ENCODE data around the gene DCDC2C. TPM values are rescaled to one million over a fixed set of nuclear protein-coding genes. Genes with fewer than 3 reads are reported as not detected.

DCDC2C gene, protein sequence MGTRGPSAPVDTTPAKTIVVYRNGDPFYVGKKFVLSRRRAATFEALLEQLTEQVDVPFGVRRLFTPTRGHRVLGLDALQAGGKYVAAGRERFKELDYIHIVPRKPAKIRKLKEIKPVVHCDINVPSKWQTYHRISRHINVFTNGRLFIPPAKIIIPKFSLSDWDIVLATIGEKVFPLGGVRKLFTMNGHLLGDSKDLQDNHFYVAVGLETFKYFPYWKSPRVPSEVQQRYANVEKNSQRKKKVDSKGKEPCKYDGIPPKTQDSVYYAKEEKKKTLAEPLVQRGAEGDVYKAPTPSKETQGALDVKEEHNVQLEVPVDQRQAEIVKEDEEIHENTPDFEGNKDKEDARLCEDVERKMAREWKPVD
- total RNA-seq = not detected in 2 replicates

DNA sequence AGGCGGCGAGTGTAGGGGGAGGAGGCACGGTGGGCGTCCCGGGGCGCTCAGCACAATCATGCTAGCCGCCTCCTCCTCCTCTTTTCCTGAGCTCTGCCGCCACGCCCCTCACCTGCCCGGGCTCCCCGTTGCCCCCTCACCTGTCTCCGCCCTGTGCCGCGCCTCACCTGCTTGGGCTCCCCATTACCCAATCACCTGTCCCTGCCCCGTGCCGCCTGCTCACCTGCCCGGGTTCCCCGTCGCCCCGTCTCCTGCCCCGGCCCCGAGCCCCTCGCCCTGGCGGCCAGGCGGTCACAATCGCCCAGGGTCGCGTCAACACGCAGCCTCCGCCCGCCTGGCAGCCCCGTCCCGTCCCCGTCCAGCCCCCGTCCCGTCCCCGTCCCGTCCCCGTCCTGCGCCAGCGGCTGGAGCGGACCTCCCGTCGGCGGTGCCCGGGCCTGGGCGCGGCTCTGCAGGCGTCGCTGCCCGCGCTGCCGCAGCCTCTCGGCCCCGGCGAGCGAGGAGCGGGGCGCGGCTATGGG, at the start of gene DCDC2C:
TSS of gene DCDC2C (plus strand) at position 340 of the 521 bp plus-strand sequence. CDS start at position 517, 177 bp downstream.

DNA sequence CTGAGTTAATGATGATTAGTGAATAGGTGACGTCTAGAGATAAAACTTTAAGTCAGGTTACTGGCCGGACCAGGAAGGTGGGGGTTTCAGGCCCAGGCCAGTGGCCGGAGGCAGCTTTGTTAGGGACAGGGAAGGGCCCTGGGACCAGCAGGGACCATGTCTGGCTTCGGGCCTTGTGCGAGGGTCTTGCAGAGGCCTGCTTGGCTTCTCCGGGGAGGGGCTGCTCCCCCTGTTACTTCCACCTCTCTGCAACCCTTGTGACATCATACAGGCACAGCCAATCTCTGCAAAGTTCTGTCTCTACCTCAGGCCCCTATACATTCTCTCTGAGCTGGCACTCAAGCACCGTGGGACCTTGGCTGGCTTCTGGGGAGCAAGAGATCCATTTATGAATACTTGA, 45.5 kb upstream of the DCDC2C start, which contains the start of gene ALLC:
TSS of gene ALLC (plus strand) at position 320 of the 400 bp plus-strand sequence. CDS start 12,958 bp downstream, outside the sequence.

Other genes with a start within 250 kb of the DCDC2C start
- 35.3 and 40.1 TPM in 2 replicates for gene ADI1, start 184.0 kb upstream of the DCDC2C start, total RNA-seq
- gene RNASEH1, start 145.2 kb upstream of the DCDC2C start, total RNA-seq = 33.3 and 42.8 TPM in 2 replicates
- 1,669 and 1,973 TPM in 2 replicates for gene RPS7, start 128.3 kb upstream of the DCDC2C start, total RNA-seq
- 0.65 TPM in 1 of 2 replicates, not detected in the other for gene COLEC11, start 108.5 kb upstream of the DCDC2C start, total RNA-seq
- not detected in 2 replicates for gene ALLC, start 45.4 kb upstream of the DCDC2C start, total RNA-seq

Data from vein endothelial cell (primary cell).